HCT116 (cell line): Measurements from ENCODE around the gene OR4C5. TPM values are rescaled to one million over a fixed set of nuclear protein-coding genes. Genes with fewer than 3 reads are reported as not detected.
A peak's percentile ranks its signal among the peaks of the same experiment; 100 is the strongest.
"Not testable (repeated sequence)": the region's sequence is repeated elsewhere in the genome, so short reads cannot be mapped to it uniquely, and the experiment has no call there.

Experiments used
- ATAC-seq: fragments of 200-7000 bp; cut with Tn5 transposase; 2 replicates; pipeline ENCODE4 v1.9.1; 2020; ENCODE audit warnings: mild to moderate bottlenecking, moderate library complexity
- BruUV-seq: library from RNA; stranded (reverse); fragments of 400-500 nt; replicated peaks from 2 replicates; lab custom pipeline; 2021; lab: Mats Ljungman, UMichigan
- CTCF ChIA-PET: fragments of 300-600 bp; sonication (Branson Sonifier 250); formaldehyde crosslinking; loops from one replicate; lab custom pipeline; 2021; ENCODE audit warnings: antibody characterized with exemption; lab: Charles Lee
- POLR2A ChIA-PET: fragments of 300-600, 350-600 bp; sonication (Branson Sonifier 250); formaldehyde crosslinking; loops from one replicate; lab custom pipeline; 2021; ENCODE audit warnings: antibody characterized with exemption; lab: Charles Lee
- RAD21 ChIA-PET, 2 experiments: fragments of 300-600 bp; sonication (Branson Sonifier 250); formaldehyde crosslinking; loops; one replicate each; lab custom pipeline; 2023; ENCODE audit warnings: low total read pairs in 2 of 2; ENCODE audit not compliant: uncharacterized antibody in 2 of 2, unreplicated experiment in 2 of 2, low non-redundant PET in 1 of 2; lab: Charles Lee
- DNase-seq: peaks from one replicate; pipeline ENCODE4 v3.0.0-alpha.2; 2010; ENCODE audit warnings: low read depth, low spot score
- H2AFZ ChIP-seq: fragments of 200-600 bp; shearing (Covaris generic), sonication (generic); 2 replicates; pipeline ENCODE4 v1.6.1; 2017; ENCODE audit warnings: low read depth, mixed run types, mixed read lengths, antibody characterized with exemption, low read length; ENCODE audit not compliant: poor library complexity, severe bottlenecking
- H3K27ac ChIP-seq: 2 replicates; pipeline ENCODE4 v1.5.1; 2012; ENCODE audit warnings: low read depth, low read length
- H3K27me3 ChIP-seq: fragments of 200-600 bp; sonication (generic); 2 replicates; pipeline ENCODE4 v1.6.1; 2016; ENCODE audit warnings: mixed run types, low read length, mixed read lengths; ENCODE audit not compliant: insufficient read depth
- H3K36me3 ChIP-seq, 2 experiments: fragments of 200-500 bp in 1 of 2; fragments of 200-600 bp in 1 of 2; sonication (Bioruptor generic) in 1 of 2; sonication (generic) in 1 of 2; 2 replicates each; pipeline versions ENCODE4 v1.5.1 to v1.6.1; 2014 to 2016; ENCODE audit warnings: low read length in 2 of 2, inconsistent platforms in 1 of 2, mixed read lengths in 1 of 2, mixed run types in 1 of 2; ENCODE audit not compliant: insufficient read depth in 2 of 2, control insufficient read depth in 1 of 2
- H3K4me1 ChIP-seq, 2 experiments: fragments of 200-600 bp in 1 of 2; sonication (generic) in 1 of 2; 2 replicates each; pipeline versions ENCODE4 v1.5.1 to v1.6.1; 2012 to 2017; ENCODE audit warnings: low read length in 2 of 2, inconsistent platforms in 1 of 2, mild to moderate bottlenecking in 1 of 2, mixed read lengths in 1 of 2, mixed run types in 1 of 2, moderate library complexity in 1 of 2; ENCODE audit not compliant: insufficient read depth in 2 of 2, control insufficient read depth in 1 of 2
- H3K4me2 ChIP-seq: fragments of 200-600 bp; sonication (generic); 2 replicates; pipeline ENCODE4 v1.6.1; 2017; ENCODE audit warnings: mixed run types, low read length, mixed read lengths
- H3K4me3 ChIP-seq, 2 experiments: fragments of 200-600 bp in 1 of 2; sonication (generic) in 1 of 2; replicated peaks in 1 of 2; 2 replicates each; pipeline ENCODE4 v1.5.1; 2011 to 2016; ENCODE audit warnings: low read length in 2 of 2, control low read depth in 1 of 2, low read depth in 1 of 2, mild to moderate bottlenecking in 1 of 2, mixed read lengths in 1 of 2, mixed run types in 1 of 2
- H3K79me2 ChIP-seq: fragments of 200-600 bp; sonication (generic); 2 replicates; pipeline ENCODE4 v1.6.1; 2017; ENCODE audit warnings: mild to moderate bottlenecking, mixed run types, low read length, moderate library complexity, mixed read lengths; ENCODE audit not compliant: insufficient read depth
- H3K9ac ChIP-seq: fragments of 200-600 bp; sonication (generic); 2 replicates; pipeline ENCODE4 v1.6.1; 2016; ENCODE audit warnings: low read length, mixed read lengths
- H3K9me2 ChIP-seq: fragments of 200-600 bp; sonication (generic), shearing (Covaris generic); 2 replicates; pipeline ENCODE4 v1.6.1; 2017; ENCODE audit warnings: mixed run types, mild to moderate bottlenecking, moderate library complexity; ENCODE audit not compliant: insufficient read depth
- H3K9me3 ChIP-seq, 2 experiments: fragments of 200-500 bp in 1 of 2; fragments of 200-600 bp in 1 of 2; sonication (Bioruptor generic) in 1 of 2; sonication (generic) in 1 of 2; 2 replicates each; pipeline ENCODE4 v1.6.1; 2014 to 2017; ENCODE audit warnings: low read length in 2 of 2, mixed read lengths in 2 of 2, inconsistent platforms in 1 of 2, low read depth in 1 of 2, mild to moderate bottlenecking in 1 of 2, mixed run types in 1 of 2, moderate library complexity in 1 of 2; ENCODE audit not compliant: control insufficient read depth in 1 of 2, insufficient read depth in 1 of 2
- H4K20me1 ChIP-seq: fragments of 200-600 bp; sonication (generic), shearing (Covaris generic); 2 replicates; pipeline ENCODE4 v1.6.1; 2017; ENCODE audit warnings: mixed run types, mild to moderate bottlenecking, moderate library complexity; ENCODE audit not compliant: insufficient read depth
- CEBPB ChIP-seq: IDR thresholded peaks from 2 replicates; pipeline ENCODE4 v1.6.1; 2012; ENCODE audit warnings: low read depth
- CTCF ChIP-seq, 3 experiments: fragments of 200-600 bp in 1 of 3; sonication (generic) in 1 of 3; IDR thresholded peaks in 2 of 3; conservative IDR thresholded peaks in 1 of 3; 2 replicates each; pipeline ENCODE4 v1.5.1; 2012 to 2017; ENCODE audit warnings: low read depth in 2 of 3, low read length in 2 of 3, antibody characterized with exemption in 1 of 3, borderline replicate concordance in 1 of 3, control low read depth in 1 of 3, mild to moderate bottlenecking in 1 of 3, mixed read lengths in 1 of 3, mixed run types in 1 of 3, moderate library complexity in 1 of 3; ENCODE audit not compliant: insufficient read depth in 1 of 3
- POLR2A ChIP-seq: IDR thresholded peaks from 2 replicates; pipeline ENCODE4 v1.7.0; 2011; ENCODE audit warnings: borderline replicate concordance; ENCODE audit not compliant: insufficient read depth, insufficient read length; ENCODE audit errors: extremely low read depth
- RAD21 ChIP-seq: IDR thresholded peaks from 2 replicates; pipeline ENCODE4 v1.6.1; 2012; ENCODE audit warnings: low read depth, mild to moderate bottlenecking
- SIN3A ChIP-seq: IDR thresholded peaks from 2 replicates; pipeline ENCODE4 v1.6.1; 2012; ENCODE audit warnings: low read depth
- TCF7L2 ChIP-seq: IDR thresholded peaks from 2 replicates; pipeline ENCODE4 v1.7.0; 2011; ENCODE audit warnings: borderline replicate concordance, inconsistent platforms; ENCODE audit not compliant: insufficient read depth, insufficient read length; ENCODE audit errors: extremely low read depth
- ZFX ChIP-seq: fragments of 450-650 bp; IDR thresholded peaks from 2 replicates; pipeline ENCODE4 v1.6.1; 2017
- intact Hi-C: fragments of 100-400 bp; cut with micrococcal nuclease; formaldehyde crosslinking; loops from 2 replicates; pipeline ENCODE4 v1.10.0; 2022
- total RNA-seq: library from RNA; stranded (reverse); gene quantifications from one replicate; pipeline ENCODE4 v1.2.1, GENCODE V29; 2021; ENCODE audit not compliant: unreplicated experiment
- TF ChIP-seq, protein P1 (sequence below): IDR thresholded peaks from 2 replicates; pipeline ENCODE4 v1.6.1; 2012; ENCODE audit warnings: low read depth
- TF ChIP-seq, protein P2 (sequence below): IDR thresholded peaks from 2 replicates; pipeline ENCODE4 v1.6.1; 2012

Gene OR4C5
- total RNA-seq, 1 experiment from 2014 or later, result not detected

- Histone ChIP-seq H3K4me1 (no peaks in the 10 kb centered on the region), H3K4me3 (no peak overlapping the region), H4K20me1 (no peaks in the 10 kb centered on the region), H3K79me2 (no peaks in the 10 kb centered on the region), H3K9me2 (no peaks in the 10 kb centered on the region), H3K4me2 (no peak overlapping the region), H3K9ac (no peak overlapping the region), H3K9me3 (no peaks in the 10 kb centered on the region), H3K36me3 (no peaks in the 10 kb centered on the region), H3K27ac (no peak overlapping the region), H3K27me3 (no peaks in the 10 kb centered on the region), H2AFZ (no peak overlapping the region)
- ChIA-PET RAD21 (no interaction called here), POLR2A (no interaction called here), CTCF (no interaction called here)
- no TSS peak for BruUV-seq
- ATAC-seq (no peak), DNase-seq (no peak)
- TF ChIP-seq RAD21 (no peak), POLR2A (no peak), SIN3A (no peak), TCF7L2 (no peak), CEBPB (no peak), CTCF (IDR thresholded peaks at IDR 0.05 in 2 of 3, conservative IDR thresholded peaks at IDR 0.05 in 1 of 3; ENCODE audit: borderline replicate concordance in 1 of 3, insufficient read depth in 1 of 3, low read depth in 2 of 3, low read length in 2 of 3) (peak in 2 of 3 experiments; percentile 37 to 49; a peak in 4 of 6 replicates), ZFX (no peak)
- TF ChIP-seq, protein P1, sequence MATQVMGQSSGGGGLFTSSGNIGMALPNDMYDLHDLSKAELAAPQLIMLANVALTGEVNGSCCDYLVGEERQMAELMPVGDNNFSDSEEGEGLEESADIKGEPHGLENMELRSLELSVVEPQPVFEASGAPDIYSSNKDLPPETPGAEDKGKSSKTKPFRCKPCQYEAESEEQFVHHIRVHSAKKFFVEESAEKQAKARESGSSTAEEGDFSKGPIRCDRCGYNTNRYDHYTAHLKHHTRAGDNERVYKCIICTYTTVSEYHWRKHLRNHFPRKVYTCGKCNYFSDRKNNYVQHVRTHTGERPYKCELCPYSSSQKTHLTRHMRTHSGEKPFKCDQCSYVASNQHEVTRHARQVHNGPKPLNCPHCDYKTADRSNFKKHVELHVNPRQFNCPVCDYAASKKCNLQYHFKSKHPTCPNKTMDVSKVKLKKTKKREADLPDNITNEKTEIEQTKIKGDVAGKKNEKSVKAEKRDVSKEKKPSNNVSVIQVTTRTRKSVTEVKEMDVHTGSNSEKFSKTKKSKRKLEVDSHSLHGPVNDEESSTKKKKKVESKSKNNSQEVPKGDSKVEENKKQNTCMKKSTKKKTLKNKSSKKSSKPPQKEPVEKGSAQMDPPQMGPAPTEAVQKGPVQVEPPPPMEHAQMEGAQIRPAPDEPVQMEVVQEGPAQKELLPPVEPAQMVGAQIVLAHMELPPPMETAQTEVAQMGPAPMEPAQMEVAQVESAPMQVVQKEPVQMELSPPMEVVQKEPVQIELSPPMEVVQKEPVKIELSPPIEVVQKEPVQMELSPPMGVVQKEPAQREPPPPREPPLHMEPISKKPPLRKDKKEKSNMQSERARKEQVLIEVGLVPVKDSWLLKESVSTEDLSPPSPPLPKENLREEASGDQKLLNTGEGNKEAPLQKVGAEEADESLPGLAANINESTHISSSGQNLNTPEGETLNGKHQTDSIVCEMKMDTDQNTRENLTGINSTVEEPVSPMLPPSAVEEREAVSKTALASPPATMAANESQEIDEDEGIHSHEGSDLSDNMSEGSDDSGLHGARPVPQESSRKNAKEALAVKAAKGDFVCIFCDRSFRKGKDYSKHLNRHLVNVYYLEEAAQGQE, result no peak
- TF ChIP-seq, protein P2, sequence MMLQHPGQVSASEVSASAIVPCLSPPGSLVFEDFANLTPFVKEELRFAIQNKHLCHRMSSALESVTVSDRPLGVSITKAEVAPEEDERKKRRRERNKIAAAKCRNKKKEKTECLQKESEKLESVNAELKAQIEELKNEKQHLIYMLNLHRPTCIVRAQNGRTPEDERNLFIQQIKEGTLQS, result no peak
- intact Hi-C loops, result no loop called here
Measured at GRCh38 chr11:48384670-48385069, 18.4 kb upstream of the OR4C5 start.

DNA sequence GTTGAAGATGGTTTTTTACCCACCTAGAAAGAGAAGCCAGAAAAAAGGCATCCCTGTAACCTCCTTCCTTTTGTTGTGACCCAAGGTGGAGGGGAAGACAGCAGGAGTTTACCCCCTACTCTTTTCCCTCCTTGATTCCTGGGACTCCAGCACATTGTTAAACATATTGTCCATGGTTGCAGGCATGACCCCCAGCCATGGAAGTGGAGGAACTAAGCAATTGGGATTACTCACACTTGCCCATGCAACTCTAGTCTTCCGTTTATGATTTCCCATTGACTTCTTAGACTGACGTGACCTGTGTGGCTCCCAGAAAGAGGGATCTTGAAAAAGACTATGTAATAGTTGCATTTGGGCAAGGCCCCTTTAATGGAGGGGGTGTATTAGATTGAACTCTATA is 17.9 kb upstream of the OR4C5 start:
- H2AFZ ChIP-seq, DNase-seq, ATAC-seq, H4K20me1 ChIP-seq, CTCF ChIA-PET, H3K4me1 ChIP-seq, H3K4me3 ChIP-seq, H3K9ac ChIP-seq, RAD21 ChIA-PET, H3K9me2 ChIP-seq, H3K4me2 ChIP-seq, H3K27me3 ChIP-seq, H3K36me3 ChIP-seq, H3K27ac ChIP-seq, BruUV-seq, H3K79me2 ChIP-seq, H3K9me3 ChIP-seq, intact Hi-C loops, POLR2A ChIA-PET: not testable (repeated sequence)

GRCh38 chr11:48361289-48361688 is 5.0 kb downstream of the OR4C5 start:
- H3K36me3 ChIP-seq, H3K27me3 ChIP-seq, H3K9ac ChIP-seq, H3K4me1 ChIP-seq, H3K4me2 ChIP-seq, DNase-seq, H3K79me2 ChIP-seq, H3K4me3 ChIP-seq, H4K20me1 ChIP-seq, ATAC-seq, BruUV-seq, RAD21 ChIA-PET, CTCF ChIA-PET, H3K9me2 ChIP-seq, H2AFZ ChIP-seq, intact Hi-C loops, H3K9me3 ChIP-seq, POLR2A ChIA-PET, H3K27ac ChIP-seq: not testable (repeated sequence)
